WTC11 (cell line): ENCODE measurements around the gene LINS1. TPM values are rescaled to one million over a fixed set of nuclear protein-coding genes. Genes with fewer than 3 reads are reported as not detected.

Experiments used
- ATAC-seq: fragments of 200-7000 bp; cut with Tn5 transposase; 2 replicates; pipeline ENCODE4 v1.10.0; 2021; ENCODE audit warnings: mild to moderate bottlenecking, moderate library complexity
- CTCF ChIA-PET: fragments of 300-600 bp; sonication (Branson Sonifier 250); formaldehyde crosslinking; loops from one replicate; lab custom pipeline; 2021; ENCODE audit warnings: antibody characterized with exemption; lab: Charles Lee
- POLR2A ChIA-PET: fragments of 350-600 bp; sonication (Branson Sonifier 250); formaldehyde crosslinking; loops from one replicate; lab custom pipeline; 2021; ENCODE audit warnings: antibody characterized with exemption; lab: Charles Lee
- DNase-seq: peaks from one replicate; pipeline ENCODE4 v3.0.0; 2021; ENCODE audit warnings: low spot score
- H3K27ac Mint-ChIP-seq: 2 replicates; pipeline ENCODE4 v1.8.0; 2021; ENCODE audit warnings: mixed read lengths
- H3K27me3 Mint-ChIP-seq: 2 replicates; pipeline ENCODE4 v1.8.0; 2021; ENCODE audit warnings: low read depth, mild to moderate bottlenecking, moderate library complexity, mixed read lengths
- H3K36me3 Mint-ChIP-seq: 2 replicates; pipeline ENCODE4 v1.8.0; 2021; ENCODE audit warnings: mixed read lengths
- H3K4me1 Mint-ChIP-seq: 2 replicates; pipeline ENCODE4 v1.8.0; 2022; ENCODE audit warnings: mixed read lengths
- H3K4me3 Mint-ChIP-seq: 2 replicates; pipeline ENCODE4 v1.8.0; 2021; ENCODE audit warnings: mild to moderate bottlenecking, moderate library complexity, mixed read lengths
- H3K9me3 Mint-ChIP-seq: 2 replicates; pipeline ENCODE4 v1.8.0; 2021; ENCODE audit warnings: mixed read lengths
- AFF4 ChIP-seq: sonication (generic); formaldehyde crosslinking; IDR thresholded peaks from 2 replicates; pipeline ENCODE4 v1.8.1; 2023; ENCODE audit warnings: mild to moderate bottlenecking, missing genetic modification reagents, borderline replicate concordance
- CBFB ChIP-seq: sonication (generic); formaldehyde crosslinking; IDR thresholded peaks from 2 replicates; pipeline ENCODE4 v1.8.1; 2022; ENCODE audit warnings: mild to moderate bottlenecking, low read depth, missing genetic modification reagents
- CREB1 ChIP-seq: sonication (generic); formaldehyde crosslinking; IDR thresholded peaks from 2 replicates; pipeline ENCODE4 v1.8.0; 2023; ENCODE audit warnings: mild to moderate bottlenecking, missing genetic modification reagents
- CREM ChIP-seq: sonication (generic); formaldehyde crosslinking; IDR thresholded peaks from 2 replicates; pipeline ENCODE4 v1.8.1; 2022; ENCODE audit warnings: mild to moderate bottlenecking, missing genetic modification reagents, moderate library complexity
- ESRRA ChIP-seq: sonication (generic); formaldehyde crosslinking; IDR thresholded peaks from 2 replicates; pipeline ENCODE4 v1.8.1; 2022; ENCODE audit warnings: mild to moderate bottlenecking, missing genetic modification reagents, borderline replicate concordance
- GRHL2 ChIP-seq: fragments of 250-450 bp; sonication (Bioruptor Pico); IDR thresholded peaks from 2 replicates; pipeline ENCODE4 v1.8.0; 2022; ENCODE audit warnings: mild to moderate bottlenecking, moderate library complexity; ENCODE audit not compliant: insufficient replicate concordance, severe bottlenecking
- IRF2 ChIP-seq: sonication (generic); formaldehyde crosslinking; IDR thresholded peaks from 2 replicates; pipeline ENCODE4 v1.8.0; 2022; ENCODE audit warnings: low read depth, missing genetic modification reagents, borderline replicate concordance
- KAT7 ChIP-seq: sonication (generic); formaldehyde crosslinking; IDR thresholded peaks from 2 replicates; pipeline ENCODE4 v1.8.1; 2023; ENCODE audit warnings: missing genetic modification reagents, mild to moderate bottlenecking, borderline replicate concordance
- NR2C2 ChIP-seq: sonication (generic); formaldehyde crosslinking; IDR thresholded peaks from 2 replicates; pipeline ENCODE4 v1.8.0; 2022; ENCODE audit warnings: mild to moderate bottlenecking, missing genetic modification reagents
- NR3C1 ChIP-seq: sonication (generic); formaldehyde crosslinking; conservative IDR thresholded peaks from 2 replicates; pipeline ENCODE4 v1.8.1; 2023; ENCODE audit warnings: low read depth, mild to moderate bottlenecking, missing genetic modification reagents
- PRDM15 ChIP-seq: sonication (generic); formaldehyde crosslinking; IDR thresholded peaks from 2 replicates; pipeline ENCODE4 v1.8.0; 2022; ENCODE audit warnings: missing genetic modification reagents
- PRRX2 ChIP-seq: fragments of 250-450 bp; sonication (Bioruptor Pico); IDR thresholded peaks from 2 replicates; pipeline ENCODE4 v1.8.0; 2021; ENCODE audit warnings: mild to moderate bottlenecking
- ZNF232 ChIP-seq: sonication (generic); formaldehyde crosslinking; IDR thresholded peaks from 2 replicates; pipeline ENCODE4 v1.8.0; 2022; ENCODE audit warnings: mild to moderate bottlenecking, missing genetic modification reagents
- total RNA-seq: library from RNA; stranded (reverse); gene quantifications from 3 replicates; pipeline ENCODE4 v1.2.3, GENCODE V29; 2021
- TF ChIP-seq, protein P1 (sequence below): fragments of 250-450 bp; sonication (Bioruptor Pico); IDR thresholded peaks from 2 replicates; pipeline ENCODE4 v1.8.0; 2021; ENCODE audit warnings: mild to moderate bottlenecking
- TF ChIP-seq, protein P2 (sequence below): sonication (generic); formaldehyde crosslinking; IDR thresholded peaks from 2 replicates; pipeline ENCODE4 v1.8.1; 2022; ENCODE audit warnings: mild to moderate bottlenecking, moderate library complexity, missing genetic modification reagents

Gene LINS1
- total RNA-seq, 1 experiment from 2014 or later: 10.4 TPM

- TF ChIP-seq AFF4 (no peak), KAT7 (CRISPR knock-in tag) (no peak)
- TF ChIP-seq, protein P1, sequence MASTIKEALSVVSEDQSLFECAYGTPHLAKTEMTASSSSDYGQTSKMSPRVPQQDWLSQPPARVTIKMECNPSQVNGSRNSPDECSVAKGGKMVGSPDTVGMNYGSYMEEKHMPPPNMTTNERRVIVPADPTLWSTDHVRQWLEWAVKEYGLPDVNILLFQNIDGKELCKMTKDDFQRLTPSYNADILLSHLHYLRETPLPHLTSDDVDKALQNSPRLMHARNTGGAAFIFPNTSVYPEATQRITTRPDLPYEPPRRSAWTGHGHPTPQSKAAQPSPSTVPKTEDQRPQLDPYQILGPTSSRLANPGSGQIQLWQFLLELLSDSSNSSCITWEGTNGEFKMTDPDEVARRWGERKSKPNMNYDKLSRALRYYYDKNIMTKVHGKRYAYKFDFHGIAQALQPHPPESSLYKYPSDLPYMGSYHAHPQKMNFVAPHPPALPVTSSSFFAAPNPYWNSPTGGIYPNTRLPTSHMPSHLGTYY (CRISPR knock-in tag): no peak
Measured at GRCh38 chr15:100598655-100599054, 3.3 kb downstream of the LINS1 start (continued).

DNA sequence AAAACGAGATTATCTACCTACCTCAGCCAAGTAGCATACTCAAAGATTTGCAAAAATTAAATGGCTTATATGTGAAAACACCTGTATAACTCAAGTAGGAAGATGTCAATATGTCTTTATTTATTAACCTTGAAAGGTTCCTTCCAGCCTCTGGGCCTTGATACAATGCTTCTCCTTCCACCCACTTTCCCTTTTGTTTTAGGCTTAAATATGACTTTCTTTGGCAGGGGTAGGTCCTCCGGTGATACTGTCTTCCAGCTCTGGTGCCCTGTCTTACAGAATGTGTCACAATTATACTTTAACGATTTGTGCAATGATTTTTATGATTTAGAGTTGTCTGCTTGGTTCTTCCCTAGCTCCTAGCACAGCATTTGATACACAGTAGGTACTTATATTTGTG is 4.1 kb downstream of the LINS1 start:
- DNase-seq (no peak), ATAC-seq (no peak)
- H3K9me3 Mint-ChIP-seq: peaks cover 6% of the 10 kb centered on the region
- no peaks in the 10 kb centered on the region for H3K4me1 Mint-ChIP-seq
- ChIA-PET POLR2A (no interaction called here), CTCF (no interaction called here)
- no peaks in the 10 kb centered on the region for H3K27me3 Mint-ChIP-seq
- no peaks in the 10 kb centered on the region; the same call in 1 of the 2 replicates for H3K36me3 Mint-ChIP-seq
- TF ChIP-seq CREB1 (CRISPR knock-in tag) (no peak), NR3C1 (CRISPR knock-in tag) (no peak), PRRX2 (CRISPR knock-in tag) (no peak), PRDM15 (CRISPR knock-in tag) (no peak), CBFB (CRISPR knock-in tag) (no peak), CREM (CRISPR knock-in tag) (no peak), ZNF232 (CRISPR knock-in tag) (no peak), NR2C2 (CRISPR knock-in tag) (no peak), GRHL2 (CRISPR knock-in tag) (no peak), AFF4 (no peak), IRF2 (CRISPR knock-in tag) (no peak), ESRRA (CRISPR knock-in tag) (no peak)
- TF ChIP-seq, protein P2, sequence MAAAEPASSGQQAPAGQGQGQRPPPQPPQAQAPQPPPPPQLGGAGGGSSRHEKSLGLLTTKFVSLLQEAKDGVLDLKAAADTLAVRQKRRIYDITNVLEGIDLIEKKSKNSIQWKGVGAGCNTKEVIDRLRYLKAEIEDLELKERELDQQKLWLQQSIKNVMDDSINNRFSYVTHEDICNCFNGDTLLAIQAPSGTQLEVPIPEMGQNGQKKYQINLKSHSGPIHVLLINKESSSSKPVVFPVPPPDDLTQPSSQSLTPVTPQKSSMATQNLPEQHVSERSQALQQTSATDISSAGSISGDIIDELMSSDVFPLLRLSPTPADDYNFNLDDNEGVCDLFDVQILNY (CRISPR knock-in tag): no peak
- TF ChIP-seq, protein P1 (CRISPR knock-in tag): no peak
- TF ChIP-seq, all 79 proteins: peak for 0
- Mint-ChIP-seq H3K4me3 (no peak overlapping the region), H3K27ac (no peak overlapping the region)
